Erythroblast (primary cell): ENCODE measurements around the gene RAB20.

Source experiments
- GATA1 ChIP-seq: IDR thresholded peaks from 2 replicates; pipeline ENCODE4 v1.6.1; 2011; ENCODE audit warnings: low read depth, mild to moderate bottlenecking, control low read depth, low read length, moderate library complexity
- POLR2A ChIP-seq: IDR thresholded peaks from 2 replicates; pipeline ENCODE4 v1.6.1; 2011; ENCODE audit warnings: mild to moderate bottlenecking, low read length

DNA sequence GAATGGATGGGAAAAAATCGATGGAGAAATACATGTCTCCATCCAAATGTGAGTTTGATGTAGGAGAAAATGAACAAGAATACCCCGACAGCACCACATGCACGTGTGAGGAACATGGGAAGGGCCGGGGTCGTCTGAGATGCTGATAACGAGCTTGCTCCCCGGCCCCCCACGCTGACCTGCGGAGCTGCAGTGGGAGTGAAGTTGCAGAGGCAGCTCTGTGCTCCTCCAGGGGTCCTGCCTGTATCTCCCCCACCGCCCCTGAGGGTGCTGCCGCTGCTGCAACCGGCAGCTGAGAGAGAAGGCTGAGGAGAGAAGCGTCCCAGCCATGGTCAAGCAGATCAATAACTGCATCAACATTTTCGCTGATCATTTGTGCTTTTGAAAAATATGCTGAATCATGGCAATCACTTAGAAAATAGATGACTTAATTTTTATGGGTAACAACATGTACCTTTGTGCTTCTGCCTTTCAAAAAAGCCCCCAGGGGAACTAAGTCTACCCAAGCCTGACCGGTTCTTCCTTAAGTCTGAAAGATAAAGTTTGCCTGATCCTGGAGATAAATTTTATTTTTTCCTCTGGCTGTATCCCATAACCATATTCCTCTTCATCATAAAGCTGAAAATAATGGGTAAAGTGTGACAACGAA is 35.6 kb upstream of the RAB20 start:
- TF ChIP-seq POLR2A (no peak), GATA1 (no peak)
